ENCODE measurements around the gene KRT86.

GRCh38 chr12:52284562-52285171 lies 10.2 kb downstream of the KRT86 start:
- TF ChIP-seq YY1 (IDR thresholded peaks at IDR 0.05; ENCODE audit: insufficient read depth, insufficient read length) (no peak), ZNF274 (IDR thresholded peaks at IDR 0.05; ENCODE audit: low read depth, low read length) (no peak), SUZ12 (IDR thresholded peaks at IDR 0.05; ENCODE audit: extremely low read depth, insufficient read depth, insufficient read length) (no peak)

Data from NT2/D1 (cell line).